Mesenchymal stem cell (in vitro differentiated cells and primary cell): ENCODE measurements around the gene NHSL1.
A peak's percentile ranks its signal among the peaks of the same experiment; 100 is the strongest.
"Not testable (repeated sequence)": the region's sequence is repeated elsewhere in the genome, so short reads cannot be mapped to it uniquely, and the experiment has no call there.

Source experiments
- DNase-seq: peaks from one replicate; pipeline ENCODE4 v3.0.0-alpha.2; 2013
- H2AFZ ChIP-seq: one replicate; pipeline ENCODE4 v1.6.1; 2013; ENCODE audit warnings: low read depth, mild to moderate bottlenecking, control low read depth, inconsistent platforms, low read length, moderate library complexity
- H2AK5ac ChIP-seq: 2 replicates; pipeline ENCODE4 v1.6.1; 2013; ENCODE audit warnings: low read length, moderate library complexity, mild to moderate bottlenecking, inconsistent platforms; ENCODE audit not compliant: severe bottlenecking
- H2BK120ac ChIP-seq: one replicate; pipeline ENCODE4 v1.6.1; 2013; ENCODE audit warnings: low read depth, mild to moderate bottlenecking, inconsistent platforms, low read length, moderate library complexity
- H2BK12ac ChIP-seq, 2 experiments: one replicate each; pipeline ENCODE4 v1.6.1; 2013; ENCODE audit warnings: inconsistent platforms in 2 of 2, low read length in 2 of 2, mild to moderate bottlenecking in 2 of 2, moderate library complexity in 2 of 2, control low read depth in 1 of 2
- H2BK15ac ChIP-seq: one replicate; pipeline ENCODE4 v1.6.1; 2013; ENCODE audit warnings: mild to moderate bottlenecking, low read depth, inconsistent platforms; ENCODE audit not compliant: poor library complexity, severe bottlenecking
- H2BK5ac ChIP-seq: 2 replicates; pipeline ENCODE4 v1.6.1; 2013; ENCODE audit warnings: low read depth, mild to moderate bottlenecking, low read length, control low read depth, inconsistent platforms; ENCODE audit not compliant: poor library complexity, severe bottlenecking
- H3K14ac ChIP-seq, 2 experiments: one replicate each; pipeline ENCODE4 v1.6.1; 2013; ENCODE audit warnings: inconsistent platforms in 2 of 2, low read length in 2 of 2, control low read depth in 1 of 2, mild to moderate bottlenecking in 1 of 2, moderate library complexity in 1 of 2
- H3K18ac ChIP-seq, 2 experiments: one replicate each; pipeline ENCODE4 v1.6.1; 2013; ENCODE audit warnings: inconsistent platforms in 2 of 2, low read length in 2 of 2, control low read depth in 1 of 2, low read depth in 1 of 2, mild to moderate bottlenecking in 1 of 2
- H3K23ac ChIP-seq, 2 experiments: one replicate each; pipeline ENCODE4 v1.6.1; 2013; ENCODE audit warnings: inconsistent platforms in 2 of 2, low read length in 2 of 2, mild to moderate bottlenecking in 2 of 2, moderate library complexity in 2 of 2, control low read depth in 1 of 2
- H3K27ac ChIP-seq: 2 replicates; pipeline ENCODE4 v1.5.1; 2013; ENCODE audit warnings: mild to moderate bottlenecking, moderate library complexity, low read length, control low read depth, inconsistent platforms; ENCODE audit not compliant: poor library complexity, severe bottlenecking
- H3K27me3 ChIP-seq, 2 experiments: 2 replicates each; pipeline versions ENCODE4 v1.6.1 to v1.7.0; 2013; ENCODE audit warnings: low read length in 2 of 2, mild to moderate bottlenecking in 2 of 2, moderate library complexity in 2 of 2, control low read depth in 1 of 2, inconsistent platforms in 1 of 2; ENCODE audit not compliant: control insufficient read depth in 1 of 2, insufficient read depth in 1 of 2
- H3K36me3 ChIP-seq, 2 experiments: 2 replicates each; pipeline versions ENCODE4 v1.6.1 to v1.7.0; 2013; ENCODE audit warnings: low read length in 2 of 2, control low read depth in 1 of 2, inconsistent platforms in 1 of 2, low read depth in 1 of 2, mild to moderate bottlenecking in 1 of 2; ENCODE audit not compliant: insufficient read depth in 2 of 2, control insufficient read depth in 1 of 2
- H3K4ac ChIP-seq, 2 experiments: one replicate each; pipeline ENCODE4 v1.6.1; 2013; ENCODE audit warnings: inconsistent platforms in 2 of 2, low read length in 2 of 2, mild to moderate bottlenecking in 2 of 2, moderate library complexity in 2 of 2, control low read depth in 1 of 2, low read depth in 1 of 2
- H3K4me1 ChIP-seq: 2 replicates; pipeline ENCODE4 v1.6.1; 2013; ENCODE audit warnings: low read depth, low read length, control low read depth; ENCODE audit not compliant: control insufficient read depth, insufficient read depth
- H3K4me2 ChIP-seq: 2 replicates; pipeline ENCODE4 v1.6.1; 2013; ENCODE audit warnings: low read length, mild to moderate bottlenecking, inconsistent platforms; ENCODE audit not compliant: poor library complexity, severe bottlenecking
- H3K4me3 ChIP-seq, 2 experiments: 2 replicates each; pipeline versions ENCODE4 v1.5.1 to v1.7.0; 2013; ENCODE audit warnings: low read length in 2 of 2, mild to moderate bottlenecking in 2 of 2, control low read depth in 1 of 2, low read depth in 1 of 2; ENCODE audit not compliant: insufficient read depth in 1 of 2
- H3K79me1 ChIP-seq: replicated peaks from 2 replicates; pipeline ENCODE4 v1.6.1; 2013; ENCODE audit warnings: mild to moderate bottlenecking, control low read depth, low read length, inconsistent platforms; ENCODE audit not compliant: poor library complexity, severe bottlenecking
- H3K9ac ChIP-seq: 2 replicates; pipeline ENCODE4 v1.7.0; 2013; ENCODE audit warnings: mild to moderate bottlenecking, low read length, moderate library complexity
- H3K9me3 ChIP-seq: 2 replicates; pipeline ENCODE4 v1.7.0; 2013; ENCODE audit warnings: mild to moderate bottlenecking, low read length; ENCODE audit not compliant: control insufficient read depth
- H4K8ac ChIP-seq: one replicate; pipeline ENCODE4 v1.6.1; 2013; ENCODE audit warnings: inconsistent platforms, mild to moderate bottlenecking, low read length, moderate library complexity
- H4K91ac ChIP-seq: one replicate; pipeline ENCODE4 v1.6.1; 2013; ENCODE audit warnings: mild to moderate bottlenecking, low read length, inconsistent platforms
- WGBS: methylation state at CpG from one replicate; pipeline ENCODE4 v1.1.7; 2013; ENCODE audit warnings: mixed read lengths; 5-methylcytosine and 5-hydroxymethylcytosine counted together

NHSL1 gene

GRCh38 chr6:138425256-138425655 is 74.0 kb downstream of the NHSL1 start:
- not testable (repeated sequence) for H3K27me3 ChIP-seq, H3K4me3 ChIP-seq, H3K27ac ChIP-seq, H2BK12ac ChIP-seq, H2BK120ac ChIP-seq, H3K9ac ChIP-seq, H2AFZ ChIP-seq, H3K4me1 ChIP-seq, H3K23ac ChIP-seq, H3K9me3 ChIP-seq, H3K18ac ChIP-seq, H3K4ac ChIP-seq, H2AK5ac ChIP-seq, H3K4me2 ChIP-seq, DNase-seq, H3K14ac ChIP-seq, H2BK5ac ChIP-seq, H4K91ac ChIP-seq, H2BK15ac ChIP-seq, H4K8ac ChIP-seq
- H3K79me1 ChIP-seq, result peaks cover 15% of the 10 kb centered on the region
- peaks cover 28 to 53% of the 10 kb centered on the region in 2 experiments for H3K36me3 ChIP-seq
- WGBS, result 95% methylated on average over 7 of the region's 7 CpGs

- H2AFZ ChIP-seq, result no peak overlapping the region
- no peaks in the 10 kb centered on the region for H3K27me3 ChIP-seq
- H3K14ac ChIP-seq, result no peak overlapping the region
- peaks cover 13% of the 10 kb centered on the region for H3K79me1 ChIP-seq
- no peak overlapping the region for H3K18ac ChIP-seq
- H2AK5ac ChIP-seq, result no peak overlapping the region
- no peak overlapping the region for H2BK120ac ChIP-seq
- no peak overlapping the region for H3K23ac ChIP-seq
- no peak overlapping the region for H3K4me3 ChIP-seq
- H4K91ac ChIP-seq, result no peak overlapping the region
- no peak overlapping the region for H3K9ac ChIP-seq
- no peaks in the 10 kb centered on the region for H3K9me3 ChIP-seq
- no peak overlapping the region for H3K4me2 ChIP-seq
- WGBS, result 96% methylated on average over 47 of the region's 48 CpGs
- no peak overlapping the region for H3K4ac ChIP-seq
- no peak for DNase-seq
- no peaks in the 10 kb centered on the region for H3K4me1 ChIP-seq
- no peak overlapping the region for H2BK12ac ChIP-seq
- no peak overlapping the region for H2BK15ac ChIP-seq
- no peak overlapping the region for H4K8ac ChIP-seq
- no peak overlapping the region for H2BK5ac ChIP-seq
- peaks cover 29 to 49% of the 10 kb centered on the region in 2 experiments for H3K36me3 ChIP-seq
- H3K27ac ChIP-seq, result no peak overlapping the region
Observed at GRCh38 chr6:138424004-138424904, 75.0 kb downstream of the NHSL1 start.

GRCh38 chr6:138422861-138423260 is 76.4 kb downstream of the NHSL1 start:
- DNase-seq, result peak; percentile 16
- Histone ChIP-seq H3K4me3 (no peak overlapping the region), H3K36me3 (peaks cover 33 to 53% of the 10 kb centered on the region in 2 experiments), H3K9ac (no peak overlapping the region), H3K23ac (no peak overlapping the region), H3K9me3 (no peaks in the 10 kb centered on the region), H3K18ac (no peak overlapping the region), H2BK12ac (no peak overlapping the region), H2BK120ac (no peak overlapping the region), H3K27me3 (no peaks in the 10 kb centered on the region), H4K8ac (no peak overlapping the region), H4K91ac (no peak overlapping the region), H2BK15ac (no peak overlapping the region), H3K27ac (no peak overlapping the region), H3K4ac (no peak overlapping the region), H2AK5ac (no peak overlapping the region), H2BK5ac (no peak overlapping the region), H2AFZ (no peak overlapping the region), H3K79me1 (peaks cover 13% of the 10 kb centered on the region), H3K14ac (no peak overlapping the region), H3K4me2 (no peak overlapping the region), H3K4me1 (no peaks in the 10 kb centered on the region)

GRCh38 chr6:138421608-138422007 is 77.7 kb downstream of the NHSL1 start:
- Histone ChIP-seq H4K8ac (no peak overlapping the region), H3K14ac (no peak overlapping the region), H3K4me3 (no peak overlapping the region), H2AFZ (no peak overlapping the region), H3K9me3 (no peaks in the 10 kb centered on the region), H2AK5ac (no peak overlapping the region), H3K27ac (no peak overlapping the region), H3K79me1 (peaks cover 10% of the 10 kb centered on the region), H3K9ac (no peak overlapping the region), H2BK120ac (no peak overlapping the region), H3K27me3 (no peaks in the 10 kb centered on the region), H3K18ac (no peak overlapping the region), H2BK15ac (no peak overlapping the region), H3K4me2 (no peak overlapping the region), H3K4ac (no peak overlapping the region), H2BK12ac (no peak overlapping the region), H3K23ac (no peak overlapping the region), H2BK5ac (no peak overlapping the region), H4K91ac (no peak overlapping the region), H3K36me3 (peaks cover 32 to 53% of the 10 kb centered on the region in 2 experiments), H3K4me1 (peaks cover 2% of the 10 kb centered on the region)
- 98% methylated on average over 10 of the region's 10 CpGs for WGBS
- DNase-seq, result no peak
